Keratinocyte (primary cell): Measurements from ENCODE around the gene TSHZ1. TPM values are rescaled to one million over a fixed set of nuclear protein-coding genes. Genes with fewer than 3 reads are reported as not detected.

ENCODE experiments used
- DNase-seq: peaks from one replicate; pipeline ENCODE4 v3.0.0-alpha.2; 2011; ENCODE audit warnings: low read depth, missing footprints, low spot score
- FAIRE-seq: peaks from 2 replicates; lab custom pipeline; 2011; peaks lifted over from hg19 to GRCh38; lab: Jason Lieb, UNC
- H2AFZ ChIP-seq: 2 replicates; pipeline ENCODE4 v1.6.0; 2012; ENCODE audit warnings: low read length, control low read depth, inconsistent platforms; ENCODE audit not compliant: control insufficient read depth
- H3K27ac ChIP-seq: 2 replicates; pipeline ENCODE4 v1.5.1; 2011; ENCODE audit warnings: low read length; ENCODE audit not compliant: control insufficient read depth, insufficient read depth
- H3K27me3 ChIP-seq: 3 replicates; pipeline ENCODE4 v1.6.0; 2011; ENCODE audit warnings: low read length; ENCODE audit not compliant: control insufficient read depth, insufficient read depth; ENCODE audit errors: extremely low read depth
- H3K36me3 ChIP-seq, 2 experiments: 2 replicates in 1 of 2; 3 replicates in 1 of 2; pipeline ENCODE4 v1.5.1; 2011; ENCODE audit warnings: low read length in 2 of 2, mild to moderate bottlenecking in 1 of 2; ENCODE audit not compliant: control insufficient read depth in 2 of 2, insufficient read depth in 2 of 2; ENCODE audit errors: extremely low read depth in 1 of 2
- H3K4me1 ChIP-seq: 3 replicates; pipeline ENCODE4 v1.5.1; 2011; ENCODE audit warnings: low read length; ENCODE audit not compliant: control insufficient read depth, insufficient read depth; ENCODE audit errors: extremely low read depth
- H3K4me2 ChIP-seq: 3 replicates; pipeline ENCODE4 v1.6.0; 2011; ENCODE audit warnings: low read depth, low read length; ENCODE audit not compliant: control insufficient read depth, insufficient read depth; ENCODE audit errors: extremely low read depth
- H3K4me3 ChIP-seq, 3 experiments: fragments of 200-600 bp in 1 of 3; sonication (generic) in 1 of 3; 2 replicates in 2 of 3; 3 replicates in 1 of 3; pipeline ENCODE4 v1.5.1; 2011 to 2016; ENCODE audit warnings: low read length in 3 of 3, mild to moderate bottlenecking in 3 of 3, control low read depth in 2 of 3, inconsistent platforms in 1 of 3, low read depth in 1 of 3, mixed read lengths in 1 of 3, mixed run types in 1 of 3, moderate library complexity in 1 of 3; ENCODE audit not compliant: control insufficient read depth in 2 of 3, insufficient read depth in 2 of 3; ENCODE audit errors: extremely low read depth in 1 of 3
- H3K79me2 ChIP-seq: 2 replicates; pipeline ENCODE4 v1.6.0; 2012; ENCODE audit warnings: low read length; ENCODE audit not compliant: control insufficient read depth, insufficient read depth
- H3K9ac ChIP-seq: 3 replicates; pipeline ENCODE4 v1.6.0; 2011; ENCODE audit warnings: low read length; ENCODE audit not compliant: control insufficient read depth, insufficient read depth; ENCODE audit errors: extremely low read depth
- H3K9me1 ChIP-seq: 3 replicates; pipeline ENCODE4 v1.6.0; 2011; ENCODE audit warnings: low read length; ENCODE audit not compliant: control insufficient read depth, insufficient read depth; ENCODE audit errors: extremely low read depth
- H3K9me3 ChIP-seq: 2 replicates; pipeline ENCODE4 v1.5.1; 2012; ENCODE audit warnings: low read depth, low read length; ENCODE audit not compliant: control insufficient read depth
- H4K20me1 ChIP-seq: 3 replicates; pipeline ENCODE4 v1.6.0; 2011; ENCODE audit warnings: low read length; ENCODE audit not compliant: control insufficient read depth, insufficient read depth; ENCODE audit errors: extremely low read depth
- CTCF ChIP-seq, 3 experiments: IDR thresholded peaks in 1 of 3; conservative IDR thresholded peaks in 1 of 3; optimal IDR thresholded peaks in 1 of 3; 2 replicates in 2 of 3; 3 replicates in 1 of 3; pipeline versions ENCODE3 to v1.5.1; 2011; ENCODE audit warnings: low read length in 3 of 3, mild to moderate bottlenecking in 3 of 3, moderate library complexity in 2 of 3, control low read depth in 1 of 3, inconsistent platforms in 1 of 3; ENCODE audit not compliant: insufficient read depth in 2 of 3; ENCODE audit errors: extremely low read depth in 1 of 3
- EZH2 ChIP-seq: IDR thresholded peaks from one replicate; pipeline ENCODE4 v1.6.1; 2012; ENCODE audit warnings: inconsistent platforms, mild to moderate bottlenecking, low read length, moderate library complexity
- dilution Hi-C: fragments of 300-500 bp; cut with MboI; formaldehyde crosslinking; loops from one replicate; pipeline ENCODE4 v1.7.0; 2020; ENCODE audit warnings: low sequenced_read_pairs; ENCODE audit not compliant: extremely low pct_ligation_motif_present
- polyA plus RNA-seq, 5 experiments: library from polyadenylated mRNA; depleted of rRNA in 3 of 5; stranded (reverse) in 3 of 5; stranded (forward) in 1 of 5; unstranded in 1 of 5; fragments of >200 nt; gene quantifications; 1 replicate in 1 of 5; 2 replicates in 3 of 5; 3 replicates in 1 of 5; pipeline versions ENCODE4 v1.2.1 to v1.2.3, GENCODE V29; 2011 to 2012; ENCODE audit warnings: missing spikeins in 2 of 5, low read depth in 1 of 5, low replicate concordance in 1 of 5

The TSHZ1 gene
- polyA plus RNA-seq, 1 donor (not counting 4 experiments of a cell fraction or from before 2014, with no cell fraction given), result 2.2 TPM

DNA sequence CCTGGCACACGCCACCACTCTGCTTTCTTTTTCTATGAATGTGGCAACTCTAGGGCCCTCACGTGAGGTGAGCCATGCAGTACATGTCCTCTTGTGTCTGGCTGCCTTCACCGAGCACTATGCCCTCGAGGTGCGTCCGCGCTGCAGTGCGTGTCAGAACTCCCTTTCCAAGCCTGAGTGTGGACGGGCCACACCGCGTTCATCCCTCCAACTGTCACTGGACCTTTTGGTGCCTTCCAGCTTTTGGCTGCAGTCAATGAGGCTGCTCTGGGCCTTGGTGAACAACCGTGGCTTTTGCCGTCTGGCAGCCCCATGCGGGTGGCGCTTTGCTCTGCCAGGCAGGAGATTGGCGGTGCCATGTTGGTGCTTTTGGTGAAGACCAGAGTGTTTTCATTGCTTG is 74.0 kb downstream of the TSHZ1 start:
- Histone ChIP-seq H3K4me1 (no peaks in the 10 kb centered on the region), H3K9me1 (no peaks in the 10 kb centered on the region), H3K4me2 (no peak overlapping the region), H2AFZ (no peak overlapping the region), H3K4me3 (no peak overlapping the region), H3K9ac (no peak overlapping the region), H4K20me1 (no peaks in the 10 kb centered on the region), H3K9me3 (no peaks in the 10 kb centered on the region), H3K36me3 (peaks cover 3 to 7% of the 10 kb centered on the region in 2 experiments), H3K79me2 (no peaks in the 10 kb centered on the region), H3K27me3 (no peaks in the 10 kb centered on the region), H3K27ac (no peak overlapping the region)
- FAIRE-seq (no peak), DNase-seq (no peak)
- dilution Hi-C loops, result no loop called here
- TF ChIP-seq EZH2, result no peak
- TF ChIP-seq CTCF (optimal IDR thresholded peaks at IDR 0.05 in 1 of 3, IDR thresholded peaks at IDR 0.05 in 1 of 3, conservative IDR thresholded peaks at IDR 0.05 in 1 of 3; ENCODE audit: extremely low read depth in 1 of 3, insufficient read depth in 2 of 3, low read length in 3 of 3), result no peak

- Histone ChIP-seq H3K27me3 (no peaks in the 10 kb centered on the region), H3K4me1 (no peaks in the 10 kb centered on the region), H2AFZ (no peak overlapping the region), H3K9ac (no peak overlapping the region), H3K79me2 (no peaks in the 10 kb centered on the region), H3K36me3 (peaks cover 3 to 7% of the 10 kb centered on the region in 2 experiments), H3K4me2 (no peak overlapping the region), H3K4me3 (no peak overlapping the region), H3K27ac (no peak overlapping the region), H3K9me3 (no peaks in the 10 kb centered on the region), H3K9me1 (no peaks in the 10 kb centered on the region), H4K20me1 (no peaks in the 10 kb centered on the region)
- DNase-seq (no peak), FAIRE-seq (no peak)
- TF ChIP-seq EZH2 (no peak), CTCF (optimal IDR thresholded peaks at IDR 0.05 in 1 of 3, IDR thresholded peaks at IDR 0.05 in 1 of 3, conservative IDR thresholded peaks at IDR 0.05 in 1 of 3; ENCODE audit: extremely low read depth in 1 of 3, insufficient read depth in 2 of 3, low read length in 3 of 3) (no peak)
- dilution Hi-C loops, result no loop called here
Observed at GRCh38 chr18:75285876-75286275, 75.3 kb downstream of the TSHZ1 start.
